ENCODE data around the gene CDH23.

CDH23 gene

GRCh38 chr10:71821909-71822763 lies 425.4 kb downstream of the CDH23 start:
- DNase-seq (ENCODE audit: extremely low read depth, insufficient read length) = no peak
- Histone ChIP-seq H3K4me3 (replicated peaks; ENCODE audit: low read depth, low read length) (no peak overlapping the region), H3K36me3 (ENCODE audit: control insufficient read depth, insufficient read depth, low read length) (peaks cover 43% of the 10 kb centered on the region), H3K27me3 (replicated peaks; ENCODE audit: control insufficient read depth, insufficient read depth, low read length) (no peaks in the 10 kb centered on the region)
- no peak for TF ChIP-seq CTCF (IDR thresholded peaks at IDR 0.05; ENCODE audit: insufficient read depth, low read length, poor library complexity, severe bottlenecking)

- no peak for TF ChIP-seq CTCF (IDR thresholded peaks at IDR 0.05; ENCODE audit: insufficient read depth, low read length, poor library complexity, severe bottlenecking)
- Histone ChIP-seq H3K36me3 (ENCODE audit: control insufficient read depth, insufficient read depth, low read length) (peaks cover 42% of the 10 kb centered on the region), H3K4me3 (replicated peaks; ENCODE audit: low read depth, low read length) (no peak overlapping the region), H3K27me3 (replicated peaks; ENCODE audit: control insufficient read depth, insufficient read depth, low read length) (no peaks in the 10 kb centered on the region)
- no peak for DNase-seq (ENCODE audit: extremely low read depth, insufficient read length)
Measured at GRCh38 chr10:71823356-71823755, 426.6 kb downstream of the CDH23 start.

- TF ChIP-seq CTCF (IDR thresholded peaks at IDR 0.05; ENCODE audit: insufficient read depth, low read length, poor library complexity, severe bottlenecking) = no peak
- Histone ChIP-seq H3K36me3 (ENCODE audit: control insufficient read depth, insufficient read depth, low read length) (peaks cover 42% of the 10 kb centered on the region), H3K4me3 (replicated peaks; ENCODE audit: low read depth, low read length) (no peak overlapping the region), H3K27me3 (replicated peaks; ENCODE audit: control insufficient read depth, insufficient read depth, low read length) (no peaks in the 10 kb centered on the region)
- DNase-seq (ENCODE audit: extremely low read depth, insufficient read length) = no peak
Measured at GRCh38 chr10:71824333-71824732, 427.6 kb downstream of the CDH23 start.

GRCh38 chr10:71825217-71825616 lies 428.5 kb downstream of the CDH23 start:
- H3K4me3 ChIP-seq (replicated peaks; ENCODE audit: low read depth, low read length) = no peak overlapping the region
- peaks cover 40% of the 10 kb centered on the region for H3K36me3 ChIP-seq (ENCODE audit: control insufficient read depth, insufficient read depth, low read length)
- no peaks in the 10 kb centered on the region for H3K27me3 ChIP-seq (replicated peaks; ENCODE audit: control insufficient read depth, insufficient read depth, low read length)
- TF ChIP-seq CTCF (IDR thresholded peaks at IDR 0.05; ENCODE audit: insufficient read depth, low read length, poor library complexity, severe bottlenecking) = peak; percentile 4
- DNase-seq (ENCODE audit: extremely low read depth, insufficient read length) = no peak

GRCh38 chr10:71827852-71828251 lies 431.1 kb downstream of the CDH23 start:
- no peak overlapping the region for H3K4me3 ChIP-seq (replicated peaks; ENCODE audit: low read depth, low read length)
- no peak for DNase-seq (ENCODE audit: extremely low read depth, insufficient read length)
- no peaks in the 10 kb centered on the region for H3K27me3 ChIP-seq (replicated peaks; ENCODE audit: control insufficient read depth, insufficient read depth, low read length)
- TF ChIP-seq CTCF (IDR thresholded peaks at IDR 0.05; ENCODE audit: insufficient read depth, low read length, poor library complexity, severe bottlenecking) = no peak
- H3K36me3 ChIP-seq (ENCODE audit: control insufficient read depth, insufficient read depth, low read length) = peaks cover 39% of the 10 kb centered on the region
